B cell (primary cell): ENCODE results near the gene PIK3C2G. TPM values are rescaled to one million over a fixed set of nuclear protein-coding genes. Genes with fewer than 3 reads are reported as not detected.

Experiments used
- ATAC-seq: fragments of 200-7000 bp; cut with Tn5 transposase; one replicate; pipeline ENCODE4 v1.10.0; 2021; ENCODE audit warnings: low read depth, mild to moderate bottlenecking, moderate number of reproducible peaks, moderate library complexity
- CTCF ChIA-PET: fragments of 350-600 bp; sonication (Branson Sonifier 250); formaldehyde crosslinking; loops from one replicate; lab custom pipeline; 2021; ENCODE audit warnings: antibody characterized with exemption, inconsistent platforms; lab: Charles Lee
- POLR2A ChIA-PET: fragments of 350-600 bp; sonication (Branson Sonifier 250); formaldehyde crosslinking; loops from one replicate; lab custom pipeline; 2021; ENCODE audit warnings: antibody characterized with exemption; lab: Charles Lee
- DNase-seq: peaks from one replicate; pipeline ENCODE4 v3.0.0; 2013
- H2AFZ ChIP-seq: 2 replicates; pipeline ENCODE4 v1.6.1; 2012; ENCODE audit warnings: mild to moderate bottlenecking, low read depth, low read length; ENCODE audit not compliant: insufficient read depth, poor library complexity, severe bottlenecking
- H3K27ac ChIP-seq, 2 donors: 1 replicate in 1 of 2; 2 replicates in 1 of 2; pipeline ENCODE4 v1.5.1; 2012 to 2013; ENCODE audit warnings: low read length in 2 of 2, mild to moderate bottlenecking in 2 of 2, moderate library complexity in 1 of 2
- H3K27me3 ChIP-seq, 4 experiments: fragments of 200-600 bp in 1 of 4; sonication (generic) in 1 of 4; replicated peaks in 1 of 4; 1 replicate in 2 of 4; 2 replicates in 2 of 4; pipeline versions ENCODE4 v1.6.1 to v1.7.0; 2013 to 2016; ENCODE audit warnings: low read length in 3 of 4, mild to moderate bottlenecking in 2 of 4, mixed read lengths in 1 of 4, moderate library complexity in 1 of 4; ENCODE audit not compliant: insufficient read depth in 4 of 4, control insufficient read depth in 3 of 4; ENCODE audit errors: control extremely low read depth in 1 of 4
- H3K36me3 ChIP-seq, 2 experiments: replicated peaks in 1 of 2; 1 replicate in 1 of 2; 2 replicates in 1 of 2; pipeline versions ENCODE4 v1.6.1 to v1.7.1; 2013; ENCODE audit warnings: low read length in 1 of 2; ENCODE audit not compliant: insufficient read depth in 2 of 2, control insufficient read depth in 1 of 2; ENCODE audit errors: control extremely low read depth in 1 of 2, extremely low read depth in 1 of 2
- H3K4me1 ChIP-seq, 2 donors: fragments of 200-600 bp in 1 of 2; sonication (generic) in 1 of 2; 1 replicate in 1 of 2; 2 replicates in 1 of 2; pipeline versions ENCODE4 v1.5.1 to v1.6.1; 2013 to 2017; ENCODE audit warnings: low read length in 2 of 2; ENCODE audit not compliant: control insufficient read depth in 2 of 2, insufficient read depth in 2 of 2
- H3K4me2 ChIP-seq: replicated peaks from 2 replicates; pipeline ENCODE3; 2012; ENCODE audit warnings: mild to moderate bottlenecking, low read depth, low read length; ENCODE audit not compliant: poor library complexity, severe bottlenecking
- H3K4me3 ChIP-seq, 5 experiments: fragments of 200-600 bp in 1 of 5; sonication (generic) in 1 of 5; 1 replicate in 3 of 5; 2 replicates in 2 of 5; pipeline versions ENCODE4 v1.5.1 to v1.7.0; 2011 to 2016; ENCODE audit warnings: low read length in 4 of 5, mild to moderate bottlenecking in 4 of 5, low read depth in 2 of 5, control low read depth in 1 of 5, moderate library complexity in 1 of 5; ENCODE audit not compliant: insufficient read depth in 1 of 5; ENCODE audit errors: control extremely low read depth in 1 of 5, extremely low read depth in 1 of 5
- H3K79me2 ChIP-seq: fragments of 200-600 bp; sonication (generic); one replicate; pipeline ENCODE4 v1.6.0; 2016; ENCODE audit warnings: low read length; ENCODE audit not compliant: control insufficient read depth, insufficient read depth
- H3K9ac ChIP-seq: fragments of 200-600 bp; sonication (generic); 2 replicates; pipeline ENCODE4 v1.6.1; 2017; ENCODE audit warnings: mild to moderate bottlenecking, low read length, moderate library complexity
- H3K9me3 ChIP-seq, 3 donors: one replicate each; pipeline versions ENCODE4 v1.6.1 to v1.7.1; 2013; ENCODE audit warnings: low read length in 2 of 3; ENCODE audit not compliant: control insufficient read depth in 2 of 3, insufficient read depth in 1 of 3; ENCODE audit errors: control extremely low read depth in 1 of 3
- H4K20me1 ChIP-seq: 2 replicates; pipeline ENCODE4 v1.6.0; 2012; ENCODE audit warnings: mild to moderate bottlenecking, low read length; ENCODE audit not compliant: insufficient read depth, control insufficient read depth, poor library complexity, severe bottlenecking
- H3K27ac Mint-ChIP-seq: one replicate; pipeline ENCODE4 v1.8.0; 2021; ENCODE audit warnings: mixed read lengths
- H3K27me3 Mint-ChIP-seq: one replicate; pipeline ENCODE4 v1.8.0; 2021; ENCODE audit warnings: mixed read lengths
- H3K4me1 Mint-ChIP-seq: one replicate; pipeline ENCODE4 v1.8.0; 2021; ENCODE audit warnings: mixed read lengths
- H3K4me3 Mint-ChIP-seq: one replicate; pipeline ENCODE4 v1.8.0; 2021; ENCODE audit warnings: mixed read lengths
- H3K9me3 Mint-ChIP-seq: one replicate; pipeline ENCODE4 v1.8.0; 2022; ENCODE audit warnings: mixed read lengths; ENCODE audit not compliant: insufficient read depth
- EZH2 ChIP-seq: IDR thresholded peaks from 2 replicates; pipeline ENCODE4 v1.6.1; 2012; ENCODE audit warnings: borderline replicate concordance, low read depth, mild to moderate bottlenecking, moderate library complexity, low read length; ENCODE audit not compliant: insufficient read depth, poor library complexity, severe bottlenecking
- WGBS: methylation state at CpG from one replicate; pipeline ENCODE4 v1.1.5; 2013; ENCODE audit warnings: missing lambda C conversion rate; ENCODE audit not compliant: insufficient coverage; 5-methylcytosine and 5-hydroxymethylcytosine counted together
- intact Hi-C: fragments of 100-400 bp; cut with micrococcal nuclease; formaldehyde crosslinking; loops from one replicate; pipeline ENCODE4 v1.10.0; 2022
- polyA plus RNA-seq: library from polyadenylated mRNA; depleted of rRNA; stranded (reverse); fragments of >200 nt; gene quantifications from 2 replicates; pipeline ENCODE4 v1.2.3, GENCODE V29; 2012
- total RNA-seq, 2 donors: library from RNA; stranded (reverse); fragments of 120-200 nt in 1 of 2; gene quantifications; 1 replicate in 1 of 2; 2 replicates in 1 of 2; pipeline versions ENCODE4 v1.2.3 to v1.2.4, GENCODE V29; 2013 to 2022
- TF ChIP-seq, protein P1 (sequence below): fragments of 200-600 bp; IDR thresholded peaks from one replicate; pipeline ENCODE4 v1.8.0; 2022; ENCODE audit warnings: antibody characterized with exemption, mild to moderate bottlenecking

The PIK3C2G gene
- total and polyA plus RNA-seq, 2 donors (not counting 1 experiment from before 2014, with no cell fraction given) = not detected

DNA sequence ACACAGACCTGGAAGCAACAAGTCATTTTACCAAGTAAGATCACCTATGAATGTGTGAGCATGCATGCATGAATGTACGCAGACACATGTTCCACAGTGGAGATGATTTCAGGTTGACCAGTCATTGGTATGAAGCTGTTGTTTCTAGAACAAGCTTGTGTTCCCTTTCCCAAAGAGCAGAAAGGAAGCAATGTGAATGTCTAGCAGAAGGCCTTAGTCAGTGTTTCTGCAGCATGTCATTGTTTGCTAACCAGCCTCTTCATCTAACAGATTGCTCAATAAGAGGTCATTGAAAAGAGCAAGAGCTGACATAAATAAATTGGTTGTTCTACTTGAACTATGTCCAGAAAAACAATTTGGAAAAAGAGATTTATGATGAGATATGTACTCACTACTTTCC, 285.1 kb downstream of the PIK3C2G start:
- H3K27me3 ChIP-seq = no peaks in the 10 kb centered on the region
- H3K4me1 ChIP-seq = no peaks in the 10 kb centered on the region
- no peak overlapping the region for H3K27ac ChIP-seq
- no peak overlapping the region for H3K4me3 ChIP-seq
- no peaks in the 10 kb centered on the region for H4K20me1 ChIP-seq
- H3K36me3 ChIP-seq = no peaks in the 10 kb centered on the region
- Mint-ChIP-seq H3K9me3 (peaks cover 3% of the 10 kb centered on the region), H3K4me3 (no peak overlapping the region), H3K27ac (no peak overlapping the region), H3K27me3 (no peaks in the 10 kb centered on the region), H3K4me1 (no peaks in the 10 kb centered on the region)
- H3K9me3 ChIP-seq = no peaks in the 10 kb centered on the region
- ChIA-PET CTCF (no interaction called here), POLR2A (no interaction called here)
- H3K9ac ChIP-seq = no peak overlapping the region
- WGBS = 100% methylated on average over 1 of the region's 1 CpG
- intact Hi-C loops = no loop called here
- ATAC-seq (no peak), DNase-seq (no peak)
- no peak overlapping the region for H3K4me2 ChIP-seq
- H3K79me2 ChIP-seq = no peaks in the 10 kb centered on the region
- TF ChIP-seq EZH2 = no peak
- TF ChIP-seq, protein P1, sequence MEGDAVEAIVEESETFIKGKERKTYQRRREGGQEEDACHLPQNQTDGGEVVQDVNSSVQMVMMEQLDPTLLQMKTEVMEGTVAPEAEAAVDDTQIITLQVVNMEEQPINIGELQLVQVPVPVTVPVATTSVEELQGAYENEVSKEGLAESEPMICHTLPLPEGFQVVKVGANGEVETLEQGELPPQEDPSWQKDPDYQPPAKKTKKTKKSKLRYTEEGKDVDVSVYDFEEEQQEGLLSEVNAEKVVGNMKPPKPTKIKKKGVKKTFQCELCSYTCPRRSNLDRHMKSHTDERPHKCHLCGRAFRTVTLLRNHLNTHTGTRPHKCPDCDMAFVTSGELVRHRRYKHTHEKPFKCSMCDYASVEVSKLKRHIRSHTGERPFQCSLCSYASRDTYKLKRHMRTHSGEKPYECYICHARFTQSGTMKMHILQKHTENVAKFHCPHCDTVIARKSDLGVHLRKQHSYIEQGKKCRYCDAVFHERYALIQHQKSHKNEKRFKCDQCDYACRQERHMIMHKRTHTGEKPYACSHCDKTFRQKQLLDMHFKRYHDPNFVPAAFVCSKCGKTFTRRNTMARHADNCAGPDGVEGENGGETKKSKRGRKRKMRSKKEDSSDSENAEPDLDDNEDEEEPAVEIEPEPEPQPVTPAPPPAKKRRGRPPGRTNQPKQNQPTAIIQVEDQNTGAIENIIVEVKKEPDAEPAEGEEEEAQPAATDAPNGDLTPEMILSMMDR = no peak
- no peak overlapping the region for H2AFZ ChIP-seq

DNA sequence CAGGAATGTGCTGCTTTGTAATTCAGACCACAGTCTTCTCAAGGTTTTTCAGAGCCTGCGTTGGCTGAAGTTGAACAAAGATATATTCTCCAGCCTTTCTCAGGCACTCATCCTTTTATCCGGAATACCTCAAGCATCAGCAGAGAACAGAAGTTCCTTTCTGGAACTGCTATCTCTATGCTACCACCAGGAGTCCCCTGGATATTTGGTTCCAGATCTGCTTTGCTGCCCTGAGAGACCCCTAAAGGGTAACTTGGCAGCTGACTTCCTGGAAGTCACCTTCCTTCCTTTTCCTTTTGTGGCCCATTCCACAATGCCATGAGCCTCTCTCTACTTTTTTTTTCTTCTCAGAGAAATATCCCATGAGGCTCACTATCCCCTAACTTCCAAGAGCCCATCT, 288.3 kb downstream of the PIK3C2G start:
- H3K4me3 Mint-ChIP-seq = no peak overlapping the region
- H2AFZ ChIP-seq = no peak overlapping the region
- CTCF ChIA-PET = no interaction called here
- POLR2A ChIA-PET = no interaction called here
- no peaks in the 10 kb centered on the region for H3K36me3 ChIP-seq
- no peaks in the 10 kb centered on the region for H3K4me1 Mint-ChIP-seq
- H3K9ac ChIP-seq = no peak overlapping the region
- no peaks in the 10 kb centered on the region for H3K9me3 ChIP-seq
- no peak overlapping the region for H3K4me2 ChIP-seq
- H3K27me3 Mint-ChIP-seq = no peaks in the 10 kb centered on the region
- no peak overlapping the region for H3K27ac Mint-ChIP-seq
- TF ChIP-seq EZH2 = no peak
- TF ChIP-seq, protein P1 = no peak
- 100% methylated on average over 2 of the region's 2 CpGs for WGBS
- H3K9me3 Mint-ChIP-seq = peaks cover 3% of the 10 kb centered on the region
- no peak overlapping the region for H3K4me3 ChIP-seq
- DNase-seq (no peak), ATAC-seq (no peak)
- intact Hi-C loops = no loop called here
- no peaks in the 10 kb centered on the region for H3K79me2 ChIP-seq
- no peak overlapping the region for H3K27ac ChIP-seq
- H3K4me1 ChIP-seq = no peaks in the 10 kb centered on the region
- no peaks in the 10 kb centered on the region for H4K20me1 ChIP-seq
- no peaks in the 10 kb centered on the region for H3K27me3 ChIP-seq
